Activated CD8-positive, alpha-beta memory T cell treated with anti-CD3 and anti-CD28 coated beads, Interleukin-2, amount 50 U/mL, for 48 hours (primary cell): ENCODE measurements around the gene MRPL12.
"Not testable (repeated sequence)": the region's sequence is repeated elsewhere in the genome, so short reads cannot be mapped to it uniquely, and the experiment has no call there.

Experiments
- DNase-seq: peaks from one replicate; pipeline ENCODE4 v3.0.0-alpha.2; 2020

Gene MRPL12

DNA sequence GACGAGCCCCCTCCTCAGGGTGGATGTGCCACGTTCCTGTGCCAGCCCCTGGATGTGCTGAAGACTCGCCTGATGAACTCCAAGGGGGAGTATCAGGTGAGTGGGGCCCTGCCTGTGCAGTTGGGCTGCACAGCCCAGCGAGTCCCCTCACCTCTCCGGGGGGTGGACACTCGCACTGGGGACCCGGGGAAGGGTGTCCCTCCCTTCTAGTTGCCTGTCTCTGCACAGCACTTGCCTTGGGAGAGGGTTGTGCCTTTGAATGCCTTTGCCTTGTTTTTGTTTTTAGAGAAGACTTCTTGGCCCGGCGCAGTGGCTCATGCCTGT lies 14.6 kb downstream of the MRPL12 start:
- no peak for DNase-seq

GRCh38 chr17:81719410-81720266 lies 16.5 kb downstream of the MRPL12 start:
- no peak for DNase-seq

DNA sequence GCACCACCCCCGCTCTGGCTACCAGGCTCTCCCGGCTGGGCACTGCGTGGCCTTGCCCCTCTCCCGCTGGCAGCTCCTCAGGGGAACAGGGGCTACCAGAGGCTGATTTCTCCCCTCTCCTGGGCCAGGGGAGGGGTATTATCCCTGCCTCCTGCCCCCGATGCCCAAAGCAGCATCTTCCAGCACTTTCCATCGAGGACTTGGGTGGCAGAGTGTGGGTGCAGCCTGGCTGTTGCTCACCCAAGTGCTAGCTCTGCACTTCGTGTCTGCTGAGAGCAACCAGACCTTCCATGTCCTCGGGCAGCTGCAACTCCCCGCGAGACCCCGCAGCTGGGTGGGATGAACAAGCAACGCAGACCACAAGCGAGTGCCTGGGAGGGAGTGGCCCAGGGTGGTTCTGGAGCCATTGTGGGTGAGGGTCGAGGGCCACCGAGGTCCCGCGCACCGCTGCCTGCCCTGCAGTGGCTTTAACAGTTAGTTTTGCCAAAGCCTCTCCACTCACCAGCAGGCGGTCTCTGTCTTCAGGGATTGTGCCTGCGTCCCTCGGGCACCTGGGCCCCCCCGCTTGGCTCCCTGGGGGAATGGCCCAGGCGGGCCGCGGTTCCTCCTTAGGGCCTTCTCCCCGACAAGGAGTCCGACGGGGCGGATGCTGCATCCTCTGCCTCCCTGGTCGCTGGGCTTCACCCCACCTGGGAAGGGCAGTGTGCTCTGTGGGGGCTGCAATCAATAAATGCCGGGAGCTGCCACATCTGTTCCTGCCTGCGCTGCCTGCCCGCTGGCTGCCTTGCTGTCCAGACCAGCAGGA lies 17.3 kb downstream of the MRPL12 start:
- DNase-seq: no peak

DNA sequence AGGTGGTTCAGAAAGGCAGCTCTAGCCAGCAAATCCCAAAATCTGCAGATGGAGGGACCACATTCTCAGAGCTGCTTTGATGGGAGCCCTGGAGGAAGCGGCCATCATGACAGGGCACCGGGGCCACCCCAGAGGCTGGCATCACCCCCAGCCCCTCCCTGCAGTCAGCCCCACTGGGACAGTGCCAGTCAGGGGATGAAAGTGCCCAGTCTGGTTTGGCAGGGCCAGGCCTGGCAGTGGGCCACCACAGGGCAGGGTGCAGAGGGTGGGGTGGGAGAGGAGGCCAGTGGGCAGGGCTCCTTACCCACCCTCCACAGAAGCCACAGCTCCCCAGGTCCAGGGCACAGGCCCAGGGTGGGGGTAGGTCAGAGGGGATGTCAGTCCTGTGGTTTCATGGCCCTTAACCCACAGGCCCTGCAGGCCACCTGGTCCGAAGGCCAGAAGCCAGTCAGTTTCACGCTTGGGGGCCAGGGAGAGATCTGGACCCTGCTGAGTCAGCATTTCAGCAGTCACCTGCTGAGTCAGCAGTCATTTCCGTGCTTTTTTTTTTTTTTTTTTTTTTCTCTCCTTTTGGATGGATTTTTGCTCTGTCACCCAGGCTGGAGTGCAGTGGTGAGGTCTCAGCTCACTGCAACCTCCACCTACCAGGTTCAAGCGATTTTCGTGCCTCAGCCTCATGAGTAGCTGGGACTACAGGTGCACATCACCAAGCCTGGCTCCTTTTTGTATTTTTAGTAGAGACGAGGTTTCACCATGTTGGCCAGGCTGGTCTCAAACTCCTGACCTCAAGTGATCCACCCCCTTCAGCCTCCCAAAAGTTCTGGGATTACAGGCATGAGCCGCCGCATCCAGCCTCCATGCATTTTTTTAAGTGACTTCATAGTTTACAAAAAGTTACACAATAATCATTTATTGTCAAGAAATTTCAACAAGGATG lies 19.3 kb downstream of the MRPL12 start:
- no peak for DNase-seq

GRCh38 chr17:81723651-81724209 lies 20.6 kb downstream of the MRPL12 start:
- DNase-seq: no peak

DNA sequence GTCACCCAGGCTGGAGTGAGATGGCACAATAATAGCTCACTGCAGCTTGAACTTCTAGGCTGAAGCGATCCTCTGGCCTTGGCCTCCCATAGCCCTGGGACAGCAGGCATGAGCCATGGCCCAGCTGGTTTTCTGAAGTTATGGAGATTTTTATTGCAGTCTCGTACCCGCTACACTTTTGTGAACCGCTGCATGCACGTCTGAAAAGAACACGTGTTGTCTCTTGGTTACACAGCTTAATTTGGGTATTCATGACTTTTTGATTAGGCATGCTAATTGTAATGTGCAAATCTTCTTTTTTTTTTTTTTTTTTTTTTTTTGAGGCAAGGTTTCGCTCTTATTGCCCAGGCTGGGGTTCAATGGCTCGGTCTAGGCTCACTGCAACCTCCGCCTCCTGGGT lies 22.3 kb downstream of the MRPL12 start:
- no peak for DNase-seq

DNA sequence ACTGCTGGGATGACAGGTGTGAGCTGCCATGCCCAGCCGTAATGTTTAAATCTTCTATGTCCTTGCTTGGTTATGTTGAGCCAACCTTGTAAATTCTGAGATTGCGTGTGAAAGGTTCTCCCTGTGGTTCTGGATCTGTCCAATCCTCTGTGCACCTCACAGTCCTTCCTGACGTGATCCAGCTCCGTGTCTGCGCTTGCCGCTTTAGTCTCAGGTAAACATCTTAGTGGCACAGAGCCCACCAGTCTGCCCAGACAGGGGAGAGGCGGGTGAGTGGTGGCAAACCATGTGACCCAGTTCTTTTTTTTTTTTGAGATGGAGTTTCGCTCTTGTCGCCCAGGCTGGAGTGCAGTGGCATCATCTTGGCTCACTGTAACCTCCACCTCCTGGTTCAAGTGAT lies 22.8 kb downstream of the MRPL12 start:
- no peak for DNase-seq

DNA sequence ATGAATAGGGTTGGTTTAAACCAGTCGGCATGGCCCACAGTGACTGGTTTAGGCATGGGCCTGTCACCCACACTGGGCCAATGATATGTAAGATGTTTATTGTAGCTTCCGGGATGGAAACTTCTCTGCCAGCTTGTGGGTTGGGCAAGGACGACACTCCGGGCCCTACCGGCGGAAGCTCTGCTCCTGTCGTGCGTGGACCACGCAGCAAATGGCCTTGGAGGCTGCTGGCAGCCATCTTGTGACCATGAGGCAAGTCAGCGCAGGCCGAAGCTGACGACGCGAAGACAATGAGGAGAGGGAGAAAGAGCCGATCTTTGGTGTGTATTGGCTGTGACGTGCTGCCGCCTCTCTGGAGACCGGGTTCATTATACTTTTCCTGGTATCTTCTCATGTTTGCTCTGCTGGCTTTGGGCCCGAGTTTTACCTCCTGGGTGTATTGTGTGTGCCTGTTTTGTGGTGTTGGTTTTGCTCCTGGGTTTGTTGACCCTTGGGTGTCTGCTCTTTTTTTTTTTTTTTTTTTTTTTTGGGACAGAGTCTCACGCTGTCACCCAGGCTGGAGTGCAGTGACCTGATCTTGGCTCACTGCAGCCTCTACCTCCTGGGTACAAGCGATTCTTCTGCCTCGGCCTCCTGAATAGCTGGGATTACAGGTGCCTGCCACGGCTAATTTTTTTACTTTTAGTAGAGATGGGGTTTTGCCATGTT lies 24.3 kb downstream of the MRPL12 start:
- DNase-seq: no peak

DNA sequence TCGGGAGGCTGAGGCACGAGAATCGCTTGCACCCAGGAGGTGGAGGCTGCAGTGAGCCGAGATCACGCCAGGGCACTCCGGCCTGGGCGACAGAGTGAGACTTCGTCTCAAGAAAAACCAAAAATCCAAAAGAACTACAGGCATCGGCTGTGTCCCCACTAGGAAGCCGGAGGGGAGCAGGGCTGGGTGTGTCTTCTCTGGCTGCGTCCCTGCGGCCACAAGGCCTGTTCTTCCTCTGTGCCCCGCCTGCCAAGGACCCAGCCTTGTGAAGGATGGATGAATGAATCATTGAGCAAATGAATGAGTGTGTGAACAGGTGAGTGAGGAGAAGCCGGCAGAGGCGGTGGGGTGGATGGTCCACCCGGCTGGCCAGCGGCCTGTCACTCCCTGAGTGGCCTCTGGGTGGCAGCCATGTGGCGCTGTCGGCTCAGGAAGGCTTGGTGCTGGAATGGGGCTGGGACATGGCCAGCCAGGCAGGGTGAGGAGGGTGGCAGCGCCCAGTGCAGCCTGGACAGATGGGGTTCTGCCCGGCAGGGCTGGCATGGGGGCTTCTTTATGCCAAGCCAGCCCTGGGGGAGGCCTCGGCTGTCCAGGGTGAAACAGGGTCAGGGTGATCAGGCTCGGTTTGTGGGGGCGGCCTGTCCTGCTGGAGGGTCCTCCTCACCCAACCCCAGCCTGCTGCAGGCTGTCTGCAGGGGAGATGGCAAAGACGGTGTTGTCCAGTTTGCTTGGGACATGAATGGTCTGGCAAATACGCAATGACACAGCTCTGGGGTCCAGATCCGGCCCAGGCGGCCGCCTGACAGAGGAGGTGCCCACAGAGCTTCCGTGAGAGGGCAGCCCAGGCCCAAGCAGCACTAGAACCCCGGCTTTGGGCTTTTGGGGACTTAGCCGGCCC lies 30.6 kb downstream of the MRPL12 start:
- DNase-seq: peak; percentile 88

GRCh38 chr17:81734405-81735263 lies 31.5 kb downstream of the MRPL12 start:
- no peak for DNase-seq

- no peak for DNase-seq
Observed at GRCh38 chr17:81735264-81736102, 32.3 kb downstream of the MRPL12 start.

DNA sequence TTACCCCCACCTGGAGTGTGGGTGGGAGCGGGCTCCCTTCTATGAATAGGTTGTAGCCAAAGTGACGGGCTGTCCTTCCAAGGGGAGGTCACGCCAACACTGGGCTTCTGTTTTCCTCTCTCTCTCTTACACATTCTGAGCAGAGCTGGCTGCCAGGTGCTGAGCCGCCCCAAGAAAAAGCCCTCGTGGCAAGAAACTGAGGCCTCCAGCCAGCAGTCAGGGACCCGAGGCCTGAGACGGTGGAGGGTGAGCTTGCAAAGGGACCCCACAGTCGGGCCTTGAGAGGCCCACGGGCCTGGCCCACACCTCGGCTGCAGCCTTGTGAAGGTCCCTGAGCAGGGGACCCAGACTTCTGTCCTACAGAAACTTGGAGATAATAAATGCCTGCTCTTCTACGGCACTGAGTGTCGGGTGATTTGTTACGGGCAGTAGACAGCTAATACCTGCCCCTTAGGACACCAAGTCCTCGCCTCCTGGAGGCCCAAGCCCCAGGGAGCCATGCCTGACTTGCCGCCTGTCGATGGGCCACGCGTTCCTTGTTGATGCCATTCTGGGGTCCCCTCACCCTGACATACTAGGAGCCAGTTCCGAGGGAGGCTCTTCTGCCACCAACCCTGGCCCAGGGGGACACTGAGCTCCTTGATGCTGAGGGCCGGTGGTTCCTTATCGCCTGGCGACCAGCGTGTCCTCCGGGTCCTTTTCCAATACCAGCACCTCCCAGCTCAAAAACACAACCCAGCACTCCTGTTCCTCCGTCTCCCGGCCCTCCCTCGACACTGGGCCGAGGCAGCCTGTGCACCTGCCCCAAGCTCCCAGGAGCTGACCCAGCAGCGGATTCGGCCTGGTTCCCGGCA lies 35.0 kb downstream of the MRPL12 start:
- no peak for DNase-seq

- DNase-seq: no peak
Observed at GRCh38 chr17:81738801-81739393, 35.7 kb downstream of the MRPL12 start.

DNA sequence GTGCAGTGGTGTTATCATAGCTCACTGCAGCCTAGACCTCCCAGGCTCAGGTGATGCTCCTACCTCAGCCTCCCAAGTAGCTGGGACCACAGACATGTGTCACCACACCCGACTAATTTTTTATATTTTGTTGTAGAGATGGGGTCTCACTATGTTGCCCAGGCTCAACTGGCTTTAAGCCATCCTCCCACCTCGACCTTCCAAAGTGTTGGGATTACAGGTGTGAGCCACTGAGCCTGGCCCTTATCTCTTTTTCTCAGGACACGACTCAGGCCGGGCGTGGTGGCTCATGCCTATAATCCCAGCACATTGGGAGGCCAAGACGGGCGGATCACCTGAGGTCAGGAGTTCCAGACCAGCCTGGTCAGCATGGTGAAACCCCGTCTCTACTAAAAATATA lies 36.4 kb downstream of the MRPL12 start:
- DNase-seq: not testable (repeated sequence)

DNA sequence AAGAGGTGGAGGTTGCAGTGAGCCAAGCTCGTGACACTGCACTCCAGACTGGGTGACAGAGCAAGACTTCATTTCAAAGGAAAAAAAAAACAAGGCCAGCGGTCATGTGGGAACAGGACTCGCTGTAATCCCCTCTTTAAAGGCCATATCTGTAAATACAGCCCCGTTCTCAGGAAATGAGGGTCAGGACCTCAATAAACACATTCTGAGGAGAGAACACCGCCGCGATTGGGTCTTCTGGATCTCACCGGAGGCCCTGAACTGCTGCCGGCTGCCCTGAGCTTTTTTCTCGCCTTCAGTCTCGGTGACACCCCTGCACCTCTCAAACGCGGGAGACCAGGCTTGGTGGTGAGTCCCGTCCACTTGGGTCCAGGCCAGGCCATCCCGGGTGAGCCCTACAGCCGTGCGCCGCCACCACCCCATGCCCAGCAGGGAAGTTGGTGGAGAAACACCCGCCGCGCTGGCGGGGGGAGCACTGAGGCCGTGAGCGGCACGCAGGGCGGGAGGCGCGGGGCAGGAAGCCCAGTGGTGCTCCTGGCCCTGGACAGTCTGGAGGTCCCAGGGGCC lies 37.3 kb downstream of the MRPL12 start:
- no peak for DNase-seq

DNA sequence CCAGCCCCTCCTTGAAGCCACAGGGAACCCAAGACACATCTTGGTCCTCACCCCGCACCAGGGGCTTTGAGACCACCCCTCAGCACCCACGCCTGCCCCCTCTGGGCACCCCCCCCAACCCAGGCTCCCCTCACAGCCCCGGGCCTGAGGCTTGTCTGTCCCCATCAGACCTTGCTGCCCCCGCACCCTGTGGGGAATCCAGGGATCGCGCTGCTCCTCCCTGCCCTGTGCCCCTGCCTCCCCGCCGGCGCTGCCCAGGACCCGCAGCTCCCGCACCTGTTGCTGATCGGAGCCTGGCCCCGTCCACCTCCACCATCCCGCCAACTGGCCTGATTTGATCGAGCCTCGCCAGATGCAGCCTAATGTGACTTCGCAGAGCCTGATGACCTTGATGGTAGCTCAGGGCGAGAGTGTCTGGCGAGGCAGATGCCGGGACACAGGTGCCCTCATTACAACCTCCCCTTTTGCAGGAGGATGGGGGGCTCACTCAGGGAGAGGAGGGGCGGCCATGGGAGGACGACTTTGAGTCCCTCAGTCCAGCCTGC lies 38.0 kb downstream of the MRPL12 start:
- no peak for DNase-seq
